ENCODE results near the gene ACCS.

The ACCS gene, protein sequence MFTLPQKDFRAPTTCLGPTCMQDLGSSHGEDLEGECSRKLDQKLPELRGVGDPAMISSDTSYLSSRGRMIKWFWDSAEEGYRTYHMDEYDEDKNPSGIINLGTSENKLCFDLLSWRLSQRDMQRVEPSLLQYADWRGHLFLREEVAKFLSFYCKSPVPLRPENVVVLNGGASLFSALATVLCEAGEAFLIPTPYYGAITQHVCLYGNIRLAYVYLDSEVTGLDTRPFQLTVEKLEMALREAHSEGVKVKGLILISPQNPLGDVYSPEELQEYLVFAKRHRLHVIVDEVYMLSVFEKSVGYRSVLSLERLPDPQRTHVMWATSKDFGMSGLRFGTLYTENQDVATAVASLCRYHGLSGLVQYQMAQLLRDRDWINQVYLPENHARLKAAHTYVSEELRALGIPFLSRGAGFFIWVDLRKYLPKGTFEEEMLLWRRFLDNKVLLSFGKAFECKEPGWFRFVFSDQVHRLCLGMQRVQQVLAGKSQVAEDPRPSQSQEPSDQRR

DNA sequence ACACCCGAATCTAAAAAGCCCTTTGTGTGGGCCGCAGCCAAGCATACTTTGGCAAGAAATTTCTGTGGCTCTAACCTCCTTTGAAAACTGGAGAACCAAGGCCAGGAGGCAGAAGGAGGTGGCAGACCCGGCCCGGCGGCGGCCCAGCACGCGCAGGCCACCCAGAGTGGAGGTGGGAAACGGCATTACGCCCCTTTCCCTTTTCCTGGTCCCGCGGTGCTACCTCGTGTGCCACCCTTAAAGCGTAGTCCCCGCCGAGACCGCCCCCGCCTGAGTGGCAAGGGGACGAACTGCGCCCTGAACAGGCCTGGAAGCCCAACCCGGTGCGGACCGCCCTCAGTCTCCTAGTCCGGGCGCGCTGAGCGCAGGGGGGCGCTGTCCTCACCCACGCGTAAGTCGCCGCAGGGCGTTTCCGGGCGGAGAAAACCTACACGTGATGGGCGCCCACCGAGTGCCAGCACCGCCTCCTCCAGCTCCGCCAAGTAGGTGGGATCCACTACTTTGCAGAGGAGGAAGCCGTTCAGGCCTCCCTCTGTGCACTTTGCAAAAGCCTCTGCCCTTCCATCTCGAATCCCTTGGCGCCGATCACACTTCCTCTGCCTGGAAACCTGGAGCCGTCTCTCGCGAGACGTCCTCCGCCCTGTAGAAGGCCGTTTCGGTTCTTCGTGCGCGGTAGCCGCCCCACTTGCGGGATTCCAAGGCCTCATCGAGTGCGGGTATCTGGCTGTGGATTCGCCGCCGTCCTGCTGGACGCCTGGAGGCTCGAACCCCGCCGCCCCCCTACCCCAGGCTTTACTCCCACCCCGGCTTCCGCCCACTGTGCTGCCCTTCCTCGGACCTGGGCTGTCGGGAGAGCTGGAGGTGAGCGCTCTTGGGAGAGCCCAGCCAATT, at the start of gene ACCS:
Gene ACCS (plus strand): TSS at position 430 of the 891 bp plus-strand sequence. CDS start 1,358 bp downstream, outside the sequence.
- Histone ChIP-seq H3K4me3 (peak within 1 kb of the TSS; percentile 56 to 87 (median 75)), H3K27ac (peak within 1 kb of the TSS; percentile 58 to 98 (median 91))

DNA sequence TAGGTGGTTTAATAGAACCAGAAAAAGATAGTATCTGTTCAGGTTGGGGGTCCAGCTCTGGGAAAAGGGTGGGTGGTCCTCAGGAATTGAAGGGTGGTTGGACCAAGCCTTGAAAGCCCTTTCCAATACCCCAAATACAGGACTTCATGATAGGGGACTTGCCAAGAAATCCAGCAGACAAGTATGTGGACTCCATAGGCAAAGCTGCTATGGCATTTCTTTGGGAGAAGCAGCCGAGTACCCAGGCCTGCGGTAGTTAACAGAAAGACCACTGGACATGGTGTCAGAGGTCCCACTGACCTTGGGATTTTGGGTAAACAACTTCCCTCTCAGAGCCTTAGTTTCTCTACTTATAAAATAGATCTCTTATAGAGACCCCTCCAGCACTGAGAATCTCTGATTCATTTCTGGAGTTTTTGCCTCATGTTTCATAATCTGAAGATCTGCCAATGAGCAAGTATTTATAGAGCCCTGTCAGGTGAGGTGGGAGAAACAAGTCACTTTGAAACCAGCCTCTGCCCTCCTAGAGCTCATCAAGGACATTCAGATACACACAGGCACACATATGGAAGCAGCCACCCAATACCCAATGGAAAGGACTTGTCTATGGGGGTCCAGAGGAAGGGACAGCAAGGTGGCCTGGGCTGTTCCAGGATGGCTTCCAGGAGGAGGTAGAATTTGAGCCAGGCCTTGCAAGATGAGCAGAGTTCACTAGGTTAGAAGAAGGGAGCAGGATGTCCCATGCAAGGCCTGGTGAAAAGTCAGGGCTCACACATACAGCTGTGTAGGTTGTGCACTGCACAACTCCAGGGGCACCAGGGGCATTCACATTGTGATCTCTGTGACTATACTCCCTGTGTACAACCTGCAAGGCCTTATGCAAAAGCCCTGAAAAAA, 49.3 kb upstream of the ACCS start:
- peak overlapping the region in 4 of 21 experiments; percentile 7 to 55 (median 37) for H3K27ac ChIP-seq
- no peak overlapping the region for H3K4me3 ChIP-seq

DNA sequence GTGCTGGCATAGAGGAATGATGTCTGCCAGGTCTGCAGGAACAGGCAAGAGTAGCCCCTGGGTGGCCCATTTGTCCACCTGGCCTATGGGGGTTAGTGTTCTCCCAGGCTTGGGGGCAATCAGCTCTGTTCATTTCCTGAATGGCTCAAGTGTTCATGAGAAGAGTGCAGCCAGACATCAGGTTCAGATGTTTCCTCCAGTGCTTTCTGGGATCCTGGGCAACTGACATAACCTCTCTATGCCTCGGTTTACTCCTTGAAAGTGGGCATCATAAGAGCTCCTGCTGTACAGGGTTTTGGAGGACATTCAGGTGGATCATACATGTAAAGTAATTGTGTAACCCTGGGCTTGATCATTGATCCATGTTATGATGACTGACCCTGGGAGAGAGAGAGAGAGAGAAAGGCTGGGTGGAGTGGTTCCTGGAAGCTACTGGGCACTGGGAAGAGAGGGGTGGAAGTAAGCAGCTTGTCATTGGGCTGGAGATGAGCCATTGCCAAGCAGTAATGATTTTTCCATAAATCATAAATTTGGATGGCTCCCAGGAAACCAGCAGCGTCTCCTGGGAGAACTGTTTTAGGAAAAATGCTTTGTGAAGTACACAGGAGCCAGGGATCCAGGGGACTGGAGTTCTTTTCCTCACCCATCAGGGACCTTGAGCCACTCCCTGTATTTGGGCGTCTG, 48.5 kb upstream of the ACCS start:
- peak overlapping the region in 5 of 21 experiments; percentile 14 to 55 (median 47) for H3K27ac ChIP-seq

DNA sequence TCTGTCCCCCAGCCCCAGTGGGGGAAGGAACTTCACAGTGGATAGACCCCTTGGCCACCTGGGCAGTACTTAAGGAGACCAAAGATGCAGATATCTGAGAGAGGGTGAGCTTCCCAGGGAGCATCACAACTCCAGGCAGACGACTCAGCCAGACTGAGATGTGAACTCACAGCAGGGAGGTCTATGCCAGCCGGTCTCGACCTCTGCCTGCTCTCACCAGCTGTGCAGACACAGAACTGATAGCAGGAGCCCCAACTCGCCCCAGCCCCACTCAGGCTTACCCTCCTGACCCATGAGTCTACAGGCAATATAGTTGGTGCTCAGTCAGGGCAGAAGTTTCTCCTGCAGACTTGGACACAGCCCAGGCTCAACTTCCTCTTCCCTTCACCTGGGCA, 47.9 kb upstream of the ACCS start:
- H3K4me3 ChIP-seq, result no peak overlapping the region
- H3K27ac ChIP-seq, result peak overlapping the region in 2 of 21 experiments; percentile 14 to 47

More for the DNA sequence above, 48.5 kb upstream of the ACCS start:
- H3K4me3 ChIP-seq, result no peak overlapping the region

DNA sequence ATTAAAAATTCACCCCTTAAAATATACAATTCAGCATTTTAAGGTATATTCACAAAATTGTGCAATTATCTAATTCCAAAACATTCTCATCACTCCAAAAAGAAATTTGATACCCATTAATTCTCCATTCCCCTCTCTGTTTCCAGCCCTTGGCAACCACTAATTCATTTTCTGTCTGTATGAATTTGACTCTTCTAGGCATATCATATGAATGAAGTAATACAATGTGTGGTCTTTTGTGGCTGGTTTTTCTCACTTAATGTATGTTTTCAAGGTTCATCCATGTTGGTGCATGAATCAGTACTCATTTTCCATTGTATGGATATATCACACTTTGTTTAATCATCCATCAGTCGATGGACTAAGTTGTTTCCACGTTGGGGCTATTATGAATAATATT, 47.2 kb upstream of the ACCS start:
- H3K4me3 ChIP-seq, result no peak overlapping the region
- no peak overlapping the region for H3K27ac ChIP-seq

DNA sequence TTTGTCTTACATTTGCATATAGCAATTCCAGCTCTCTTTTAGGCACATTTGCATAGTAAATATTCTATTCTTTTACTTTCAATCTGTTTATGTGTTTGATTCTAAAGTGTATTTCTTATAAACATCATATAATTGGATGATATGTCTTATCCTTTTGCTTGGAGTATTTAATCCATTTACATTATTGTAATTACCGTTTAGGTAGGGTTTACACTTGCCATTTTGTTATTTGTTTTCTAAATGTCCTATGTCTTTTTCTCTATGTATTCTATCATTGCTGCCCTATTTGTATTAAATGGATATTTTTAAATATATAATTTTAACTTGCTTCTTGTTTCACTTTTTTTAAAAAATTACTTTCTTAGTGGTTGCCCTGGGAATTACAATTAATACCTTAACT, 41.1 kb upstream of the ACCS start:
- Histone ChIP-seq H3K4me3 (no peak overlapping the region), H3K27ac (no peak overlapping the region)

DNA sequence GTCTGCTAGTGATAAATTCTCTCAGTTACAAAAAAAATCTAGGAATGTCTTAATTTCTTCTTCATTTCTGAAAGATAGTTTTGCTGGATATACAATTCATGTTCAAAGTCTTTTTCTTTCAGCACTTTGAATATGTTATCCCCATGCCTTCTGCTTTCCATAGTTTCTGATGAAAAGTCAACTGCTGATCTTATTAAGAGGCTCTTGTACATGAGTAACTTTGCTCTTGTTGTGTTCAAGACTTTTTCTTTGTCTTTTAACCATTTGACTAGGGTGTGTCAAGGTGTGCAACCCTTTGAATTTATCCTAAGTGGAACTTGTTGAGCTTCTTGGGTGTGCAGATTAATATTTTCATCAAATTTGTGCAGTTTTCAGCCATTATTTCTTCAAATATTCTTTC, 40.3 kb upstream of the ACCS start:
- H3K27ac ChIP-seq, result no peak overlapping the region
- no peak overlapping the region for H3K4me3 ChIP-seq

DNA sequence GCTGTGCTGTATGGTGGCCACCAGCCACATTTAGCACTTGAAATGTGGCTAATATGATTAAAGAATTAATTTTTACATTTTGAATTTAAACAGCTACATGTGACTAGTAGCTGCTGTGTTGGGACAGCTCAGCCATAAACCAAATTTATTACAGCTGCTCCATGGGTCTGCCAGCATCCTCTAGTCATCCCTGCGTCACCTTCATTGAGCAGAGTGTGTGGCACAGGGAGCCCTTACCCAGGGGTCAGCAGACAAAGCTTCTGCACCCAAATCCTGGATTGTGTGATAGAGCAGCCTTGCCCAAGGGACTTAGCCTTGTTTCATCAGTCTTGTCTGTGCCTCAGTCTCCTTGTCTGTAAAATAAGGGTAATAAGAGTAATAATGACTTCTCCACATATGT, 37.7 kb upstream of the ACCS start:
- H3K27ac ChIP-seq, result peak overlapping the region in 1 of 21 experiments; percentile 3
- H3K4me3 ChIP-seq, result no peak overlapping the region

DNA sequence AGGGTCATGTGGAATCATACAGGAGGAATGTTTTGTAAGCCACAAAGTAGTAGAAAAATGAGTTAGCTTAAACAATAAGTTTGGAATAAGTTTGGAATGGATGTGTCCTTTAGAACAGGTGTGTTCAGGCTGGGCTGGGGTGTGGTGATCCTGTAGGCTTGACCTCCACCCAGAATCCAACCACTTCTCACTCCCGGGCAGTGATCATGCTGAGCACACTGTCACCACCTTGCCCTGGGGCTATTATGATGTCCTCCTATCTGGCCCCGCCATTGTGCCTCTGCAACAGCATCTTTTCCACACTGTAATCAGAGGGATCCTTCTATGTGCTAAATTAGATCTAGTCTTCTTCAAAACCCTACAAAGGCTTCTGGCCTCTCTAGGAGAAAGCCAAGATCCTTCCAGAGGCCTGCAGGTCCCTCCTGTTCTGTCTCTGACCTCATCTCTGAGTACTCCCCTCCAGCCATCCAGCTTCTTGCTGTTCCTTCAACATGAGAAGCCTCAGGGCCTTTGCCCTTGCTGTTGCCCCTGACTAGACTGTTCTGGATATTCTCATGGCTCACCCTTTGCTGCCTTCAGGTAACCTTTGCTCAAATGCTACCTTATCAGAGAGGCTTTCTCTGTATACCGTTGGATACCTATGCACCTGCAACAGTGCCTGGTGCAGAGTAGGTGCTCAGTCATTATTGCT, 37.1 kb upstream of the ACCS start:
- peak overlapping the region in 2 of 21 experiments; percentile 3 to 35 for H3K27ac ChIP-seq
- no peak overlapping the region for H3K4me3 ChIP-seq

DNA sequence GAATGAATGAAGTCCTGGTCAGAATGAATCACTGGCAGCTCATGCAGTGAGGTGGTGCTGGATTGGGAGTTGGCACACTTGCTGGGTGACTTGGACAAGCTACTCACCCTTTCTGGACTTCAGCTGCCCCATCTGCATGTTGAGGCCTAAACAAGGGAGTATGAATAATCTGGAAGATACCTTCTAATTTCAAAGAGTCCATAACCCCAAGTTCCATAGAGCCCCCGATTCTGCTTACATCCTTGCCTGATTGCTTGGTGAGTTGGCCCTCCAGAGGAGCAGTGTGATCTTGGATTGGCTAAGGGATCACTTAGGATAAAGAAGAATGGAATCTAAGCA, 36.6 kb upstream of the ACCS start:
- H3K27ac ChIP-seq, result no peak overlapping the region
- no peak overlapping the region for H3K4me3 ChIP-seq

DNA sequence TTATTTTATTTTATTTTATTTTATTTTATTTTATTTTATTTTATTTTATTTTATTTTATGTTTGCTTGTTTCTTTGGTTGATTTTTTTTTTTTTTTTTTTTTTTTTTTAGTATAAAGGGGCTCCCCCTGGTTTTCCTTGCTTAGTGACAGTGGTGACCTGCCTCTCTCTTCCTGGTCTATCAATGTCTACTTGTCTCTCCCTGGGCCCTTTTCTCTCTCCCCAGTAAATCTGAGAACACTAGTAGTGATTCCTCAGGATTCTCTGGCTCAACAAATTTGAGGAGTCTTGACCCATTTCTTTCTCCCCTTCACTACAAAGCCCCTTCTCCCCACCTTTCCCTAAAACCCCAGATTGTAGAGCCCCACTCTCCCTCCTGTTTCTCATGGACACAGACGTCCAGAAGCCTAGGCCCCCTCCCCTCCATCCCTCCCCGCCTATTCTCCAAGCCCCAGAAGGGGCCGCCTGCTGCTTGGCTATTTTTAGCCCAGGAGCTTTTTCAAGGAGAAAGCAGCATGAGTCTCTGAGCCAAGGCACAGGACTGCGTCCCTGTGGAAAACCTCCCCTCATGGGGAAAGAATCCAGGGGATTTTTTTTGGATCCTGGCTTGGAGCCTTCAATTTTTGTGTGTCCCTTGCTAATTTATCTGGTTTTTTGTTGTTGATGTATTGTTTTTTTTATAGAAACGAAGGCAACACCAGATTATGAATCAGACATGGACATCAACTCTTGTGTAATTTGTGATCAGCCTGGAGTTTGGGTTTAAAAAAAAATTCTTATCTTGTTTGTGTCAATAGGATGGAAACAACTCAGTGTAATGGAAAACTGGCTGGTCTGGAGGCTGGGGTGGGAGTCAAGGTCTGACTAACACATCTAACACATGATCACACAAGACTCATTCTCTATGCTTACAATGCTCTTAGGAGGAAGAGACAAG, 35.8 kb upstream of the ACCS start:
- Histone ChIP-seq H3K4me3 (no peak overlapping the region), H3K27ac (peak overlapping the region in 10 of 21 experiments; percentile 8 to 81 (median 60))

DNA sequence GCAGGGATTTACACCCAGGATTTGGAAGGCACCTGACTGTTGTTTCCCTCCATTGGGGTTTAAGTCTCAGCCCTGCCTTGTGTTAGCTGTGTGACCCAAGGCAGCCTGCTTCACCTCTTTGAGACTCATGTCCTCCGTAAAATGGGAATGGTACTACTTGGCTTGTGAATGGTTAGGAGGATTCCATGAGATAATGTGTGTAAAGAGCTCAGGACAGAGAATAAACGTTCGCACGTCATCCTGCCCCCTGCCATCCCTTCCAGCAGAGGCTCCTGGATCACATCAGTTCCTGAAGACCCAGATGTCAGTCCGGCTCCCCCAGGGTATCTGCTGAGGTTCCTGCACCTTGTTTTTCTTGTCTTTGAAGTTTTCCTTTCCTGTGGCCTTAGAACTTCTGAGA, 35.1 kb upstream of the ACCS start:
- Histone ChIP-seq H3K4me3 (no peak overlapping the region), H3K27ac (peak overlapping the region in 12 of 21 experiments; percentile 4 to 81 (median 54))

DNA sequence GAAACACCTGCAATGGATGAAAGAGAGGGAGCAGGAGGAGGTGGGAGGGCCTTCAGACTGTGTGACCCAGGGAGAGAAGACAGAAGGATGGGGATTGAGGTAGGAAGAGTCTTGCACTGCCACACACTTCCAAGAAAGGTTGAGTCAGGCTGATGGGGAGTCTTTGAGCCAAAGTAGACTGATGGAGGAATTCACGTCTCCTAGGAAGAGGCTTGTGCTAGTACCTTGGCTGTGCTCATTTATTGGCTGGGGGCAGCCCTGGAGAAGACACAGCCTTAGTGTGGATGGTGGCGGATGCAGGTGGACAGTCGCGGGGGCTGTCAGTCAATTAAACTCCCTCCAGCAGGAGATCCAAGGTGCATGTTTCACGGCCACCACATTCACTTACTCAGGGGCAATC, 34.5 kb upstream of the ACCS start:
- no peak overlapping the region for H3K4me3 ChIP-seq
- peak overlapping the region in 4 of 21 experiments; percentile 4 to 81 (median 74) for H3K27ac ChIP-seq

DNA sequence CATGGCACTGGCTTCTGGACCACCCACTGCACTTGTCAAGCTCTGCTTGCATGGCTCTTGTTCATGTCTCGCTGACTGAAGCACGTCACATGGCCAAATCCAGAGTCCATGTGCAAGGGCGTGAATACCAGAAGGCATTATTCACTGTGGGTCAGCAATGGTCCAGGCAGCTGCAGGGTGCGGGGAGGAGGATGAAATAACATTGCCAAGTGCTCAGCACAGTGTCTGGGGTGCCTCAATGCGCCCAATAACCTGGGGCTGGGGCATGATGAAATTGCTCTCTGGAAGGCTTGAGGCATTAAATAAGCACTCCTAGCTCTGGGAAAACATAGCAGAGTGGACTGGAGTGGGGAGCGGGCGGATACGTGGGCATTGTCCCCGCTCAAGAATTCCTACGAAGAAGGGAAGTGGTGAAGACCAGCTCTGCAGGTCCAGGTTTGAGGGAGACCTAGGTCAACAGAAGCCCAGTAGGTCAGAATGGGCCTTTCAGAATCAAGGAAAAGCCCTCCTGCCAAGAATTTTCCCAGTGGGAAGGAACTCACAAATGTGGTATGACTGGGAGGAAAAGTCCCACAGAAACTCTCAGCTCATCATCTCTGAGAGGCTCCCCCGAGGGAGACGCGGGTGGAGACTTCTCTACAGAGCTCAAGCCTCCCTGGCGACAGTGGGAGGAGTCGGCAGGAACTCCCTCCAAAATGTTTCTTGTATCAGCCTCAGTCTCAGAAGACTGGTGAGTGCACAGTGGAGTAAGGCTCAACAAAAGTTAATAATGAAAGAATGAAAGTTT, 33.6 kb upstream of the ACCS start:
- H3K27ac ChIP-seq, result peak overlapping the region in 3 of 21 experiments; percentile 15 to 70 (median 60)

DNA sequence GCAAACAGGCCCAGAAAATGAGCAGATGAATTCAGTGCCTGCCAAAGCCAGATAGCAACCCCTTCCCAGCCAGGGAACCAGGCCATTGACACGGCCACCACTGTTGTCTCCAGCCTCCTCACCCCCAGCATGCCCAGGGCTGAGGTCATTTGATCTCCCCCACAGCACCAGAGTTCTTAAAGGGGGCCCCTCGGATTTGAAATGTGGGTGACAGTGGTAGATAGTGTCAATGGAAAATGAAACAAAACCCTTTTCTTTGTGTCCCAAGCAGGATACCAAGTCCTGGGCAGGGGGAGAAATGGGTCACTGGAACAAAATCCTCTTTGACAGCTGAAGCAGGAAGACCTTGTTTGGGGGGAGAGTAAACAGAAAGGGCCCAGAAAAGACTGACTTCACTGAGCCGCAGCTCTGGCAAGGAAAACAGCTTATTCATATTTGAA, 32.6 kb upstream of the ACCS start:
- Histone ChIP-seq H3K4me3 (no peak overlapping the region), H3K27ac (peak overlapping the region in 2 of 21 experiments; percentile 15 to 70)

More for the DNA sequence above, 33.6 kb upstream of the ACCS start:
- H3K4me3 ChIP-seq, result no peak overlapping the region

DNA sequence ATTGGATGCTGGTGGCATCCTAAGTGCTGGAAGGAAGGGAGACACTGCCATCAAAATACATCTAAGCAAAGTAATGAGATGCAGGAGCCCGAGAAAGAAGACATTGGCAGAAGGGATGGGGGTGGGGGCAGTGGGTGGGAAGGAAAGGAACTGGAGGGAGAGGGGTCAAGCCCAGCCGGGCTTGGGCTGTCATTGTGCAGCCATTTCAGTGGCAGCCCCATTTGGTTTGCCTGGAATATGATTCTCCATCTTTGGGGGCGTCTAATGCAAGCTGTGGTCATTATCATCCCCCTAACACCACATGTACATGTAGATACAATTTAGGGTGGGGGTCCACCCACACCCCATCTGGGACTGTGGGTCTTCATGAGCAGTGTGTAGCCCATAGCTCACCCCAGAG, 32.2 kb upstream of the ACCS start:
- H3K27ac ChIP-seq, result no peak overlapping the region
- no peak overlapping the region for H3K4me3 ChIP-seq

Data from skin epidermis (tissue), 12 donors.